ENCODE data around the gene TRPV5.
"Not testable (repeated sequence)": the region's sequence is repeated elsewhere in the genome, so short reads cannot be mapped to it uniquely, and the experiment has no call there.

TRPV5 gene

GRCh38 chr7:142933624-142934023 lies at the start of gene TRPV5:
TRPV5 (minus strand) TSS chr7:142933746; CDS start chr7:142933459, 287 bp downstream.
- no peak for DNase-seq (ENCODE audit: low read depth in 2 of 2)

DNA sequence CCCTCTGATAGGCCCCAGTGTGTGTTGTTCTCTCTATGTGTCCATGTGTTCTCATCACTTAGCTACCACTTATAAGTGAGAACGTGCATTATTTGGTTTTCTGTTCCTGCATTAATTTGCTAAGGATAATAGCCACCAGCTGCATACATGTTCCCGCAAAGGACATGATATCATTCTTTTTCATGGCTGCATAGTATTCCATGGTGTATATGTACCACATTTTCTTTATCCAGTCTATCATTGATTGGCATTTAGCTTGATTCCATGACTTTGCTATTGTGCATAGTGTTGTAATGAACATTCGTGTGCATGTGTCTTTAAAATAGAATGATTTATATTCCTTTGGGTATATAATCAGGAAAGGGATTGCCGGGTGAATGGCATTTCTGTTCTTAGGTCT lies 44.9 kb upstream of the TRPV5 start:
- not testable (repeated sequence) for DNase-seq (ENCODE audit: low read depth in 2 of 2)

GRCh38 chr7:142974626-142975025 lies 41.1 kb upstream of the TRPV5 start:
- DNase-seq (ENCODE audit: low read depth in 2 of 2), result no peak

DNA sequence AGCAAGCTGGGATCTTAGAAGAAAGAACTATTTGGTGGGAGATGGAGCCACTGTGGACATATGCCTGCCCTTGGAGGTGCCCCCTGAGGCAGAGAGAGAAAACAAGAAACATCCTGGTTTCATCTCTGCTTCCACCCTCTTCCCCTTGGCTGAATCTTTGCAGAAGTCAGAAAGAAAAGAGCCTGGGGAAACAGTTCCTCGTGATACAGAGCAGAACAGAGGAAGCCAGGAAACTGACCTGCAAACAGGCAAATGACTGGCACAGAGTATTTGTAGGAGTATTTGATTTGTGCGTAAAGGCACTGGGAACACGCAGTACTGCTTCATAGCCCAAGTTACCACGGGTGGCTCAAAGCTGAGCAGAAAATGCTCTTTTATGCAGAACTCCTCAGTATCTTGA lies 35.6 kb upstream of the TRPV5 start:
- DNase-seq (ENCODE audit: low read depth in 2 of 2), result no peak

DNA sequence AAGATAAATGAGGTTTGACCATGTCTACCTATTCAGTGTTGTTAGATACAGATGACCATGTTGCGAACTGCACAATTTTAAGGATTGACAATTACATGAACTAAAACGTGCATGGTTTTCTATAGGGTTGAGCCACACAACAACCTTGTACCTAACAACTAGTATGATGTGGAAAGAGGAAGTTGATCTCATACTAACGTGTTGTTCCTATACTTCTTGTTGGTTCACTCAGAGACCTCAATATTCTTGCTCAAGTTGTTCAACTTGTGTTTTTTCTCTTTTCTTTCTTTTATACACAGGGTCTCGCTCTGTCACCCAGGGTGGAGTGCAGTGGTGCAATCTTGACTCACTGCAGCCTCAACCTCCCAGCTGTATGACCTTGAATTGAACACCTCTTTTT lies 34.7 kb upstream of the TRPV5 start:
- no peak for DNase-seq (ENCODE audit: low read depth in 2 of 2)

DNA sequence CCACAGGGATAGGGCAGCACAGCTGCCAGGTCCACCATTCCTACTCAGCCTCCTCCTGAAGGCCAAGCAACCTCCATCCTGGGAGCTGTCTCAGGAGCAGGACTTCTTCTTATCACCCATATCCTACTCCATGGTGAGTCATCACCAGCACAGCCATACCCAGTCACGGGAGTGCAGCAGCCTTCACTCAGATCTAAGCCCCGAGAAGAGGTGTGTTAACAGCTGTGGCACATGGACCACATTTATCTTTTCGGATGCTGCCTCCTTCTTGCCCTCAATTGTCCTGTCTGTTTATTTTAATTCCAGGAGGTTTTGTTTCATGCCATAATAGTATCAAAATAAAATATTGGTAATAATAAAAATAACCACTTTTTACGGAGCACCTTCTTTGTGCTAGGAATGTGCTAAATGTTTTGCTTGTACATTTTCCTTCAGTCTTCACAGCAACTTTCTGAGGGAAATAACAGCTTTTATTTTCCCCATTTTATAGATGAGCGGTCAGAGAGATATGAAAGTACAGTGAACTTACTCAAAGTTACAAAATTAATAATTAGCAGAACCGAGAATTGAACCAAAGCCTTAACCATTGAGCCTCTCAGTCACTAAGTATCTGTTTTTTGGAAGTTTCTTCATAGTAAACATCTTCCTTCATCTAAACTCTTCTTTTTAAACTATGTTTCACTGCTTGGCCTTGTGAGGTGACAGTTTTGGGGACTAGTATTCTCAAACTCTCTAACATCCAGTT lies 31.1 kb upstream of the TRPV5 start:
- DNase-seq (ENCODE audit: low read depth in 2 of 2), result no peak

- DNase-seq (ENCODE audit: low read depth in 2 of 2), result no peak
Observed at GRCh38 chr7:142963993-142964392, 30.4 kb upstream of the TRPV5 start.

DNA sequence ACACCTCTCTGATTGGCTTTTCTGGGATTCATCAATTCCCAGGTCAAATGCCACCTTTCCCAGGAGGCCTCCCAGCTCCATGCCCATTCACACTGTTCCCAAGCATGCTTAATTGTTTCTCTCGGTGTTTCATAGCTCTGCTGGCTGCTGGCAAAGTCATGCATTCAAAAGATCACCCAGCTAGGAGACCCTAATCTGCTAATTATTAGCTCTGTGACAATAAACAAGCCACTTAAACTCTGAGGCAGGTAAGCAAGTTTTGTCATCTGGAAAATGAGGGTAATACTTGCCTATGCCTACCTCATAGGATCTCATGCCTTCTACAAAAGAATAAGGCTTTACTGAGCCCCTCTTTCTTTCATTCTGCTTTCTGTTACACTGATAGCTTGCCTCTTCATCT lies 29.4 kb upstream of the TRPV5 start:
- no peak for DNase-seq (ENCODE audit: low read depth in 2 of 2)

GRCh38 chr7:142961973-142962926 lies 28.7 kb upstream of the TRPV5 start, which contains the start of gene KEL:
KEL (minus strand) TSS chr7:142962363; CDS start chr7:142962206, 157 bp downstream.
- DNase-seq (ENCODE audit: low read depth in 2 of 2), result no peak

GRCh38 chr7:142961595-142961972 lies 28.0 kb upstream of the TRPV5 start:
- DNase-seq (ENCODE audit: low read depth in 2 of 2), result no peak

DNA sequence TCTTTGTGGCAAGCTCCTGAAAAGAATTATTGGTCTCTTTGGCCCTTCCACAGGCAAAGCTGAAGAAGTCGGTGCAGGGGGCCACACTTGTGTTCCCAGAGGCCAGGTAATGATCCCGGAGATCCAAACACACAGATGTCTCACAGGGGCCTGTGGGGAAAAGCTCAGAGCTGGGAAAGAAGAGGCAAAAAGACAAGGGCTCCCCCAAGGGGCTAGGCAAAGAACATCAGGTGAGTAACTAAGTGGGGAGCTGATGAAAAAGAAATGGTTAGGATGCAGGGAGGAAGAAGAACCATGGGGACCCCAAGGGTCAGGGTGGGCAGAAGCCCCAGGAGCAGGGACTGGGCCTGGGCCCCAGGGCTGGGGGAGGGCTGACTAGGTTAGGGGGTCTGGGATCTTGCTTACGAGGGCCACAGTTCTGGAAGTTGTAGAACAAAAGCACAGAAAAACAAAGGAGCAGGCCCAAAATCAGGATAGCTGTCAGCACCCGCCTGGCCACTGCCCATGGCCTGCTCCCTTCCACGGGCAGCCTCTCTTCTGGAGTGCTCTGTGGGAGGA lies 27.5 kb upstream of the TRPV5 start:
- no peak for DNase-seq (ENCODE audit: low read depth in 2 of 2)

GRCh38 chr7:142959202-142959601 lies 25.7 kb upstream of the TRPV5 start:
- no peak for DNase-seq (ENCODE audit: low read depth in 2 of 2)

GRCh38 chr7:142957723-142958122 lies 24.2 kb upstream of the TRPV5 start:
- no peak for DNase-seq (ENCODE audit: low read depth in 2 of 2)

DNA sequence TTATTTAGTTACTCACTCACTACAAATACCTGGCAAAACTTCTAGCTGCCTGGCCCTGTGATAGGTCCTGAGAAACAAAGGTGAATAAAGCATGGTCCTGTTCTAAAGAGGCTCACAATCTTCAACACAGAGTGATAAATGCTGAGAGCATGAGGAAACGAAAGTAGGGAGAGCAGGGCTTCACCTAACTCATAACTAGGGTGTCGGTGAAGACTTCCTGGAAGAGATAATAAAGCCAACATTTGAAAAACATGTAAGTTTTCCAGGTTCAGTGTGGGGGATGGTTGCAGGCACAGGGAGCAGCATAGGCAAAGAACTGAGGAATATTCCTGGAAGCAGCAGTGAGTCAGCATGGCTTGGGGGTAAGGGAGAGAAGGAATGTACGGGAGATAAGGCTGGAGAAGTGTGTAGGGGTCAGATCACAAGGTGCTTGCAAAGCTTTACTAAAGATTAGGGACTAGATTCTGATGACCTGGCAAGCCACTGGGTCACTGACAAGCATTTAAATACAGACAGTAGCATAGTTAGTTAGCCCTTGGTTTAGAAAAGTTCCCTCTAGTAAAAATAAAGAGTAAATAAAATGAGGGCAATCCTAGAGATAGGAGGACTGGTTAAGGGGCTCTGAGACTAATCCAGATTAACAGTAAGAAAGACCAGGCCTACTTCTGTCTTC lies 23.5 kb upstream of the TRPV5 start:
- DNase-seq (ENCODE audit: low read depth in 2 of 2), result no peak

DNA sequence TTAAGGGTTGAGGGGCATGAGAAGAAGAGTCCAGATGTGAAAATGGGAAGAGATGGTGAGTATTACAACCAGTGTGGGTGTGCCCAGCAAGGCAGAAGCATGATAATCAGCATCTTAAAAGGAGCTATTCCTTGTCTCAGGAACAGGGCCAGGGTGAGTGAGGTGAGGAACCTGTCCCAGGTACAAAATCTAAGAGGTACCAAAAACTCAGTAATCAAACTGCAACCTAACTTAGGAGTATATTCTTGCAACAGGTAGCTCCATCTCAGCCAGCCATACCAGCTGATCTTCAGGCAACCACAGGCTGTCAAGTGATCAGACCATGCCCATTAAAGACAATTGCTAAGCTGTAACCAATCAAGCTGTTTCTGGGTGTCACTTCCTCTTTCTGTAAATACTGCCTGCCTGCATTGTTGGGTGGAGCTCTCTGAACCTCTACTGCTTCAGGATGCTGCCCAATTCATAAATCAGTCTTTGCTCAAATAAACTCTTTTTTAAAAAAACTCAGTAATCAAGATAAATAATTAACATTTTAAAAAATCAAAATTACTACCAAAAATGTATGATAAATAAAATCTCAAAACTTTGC lies 21.2 kb upstream of the TRPV5 start:
- DNase-seq (ENCODE audit: low read depth in 2 of 2), result no peak

- DNase-seq (ENCODE audit: low read depth in 2 of 2), result no peak
Observed at GRCh38 chr7:142950235-142950634, 16.7 kb upstream of the TRPV5 start.

DNA sequence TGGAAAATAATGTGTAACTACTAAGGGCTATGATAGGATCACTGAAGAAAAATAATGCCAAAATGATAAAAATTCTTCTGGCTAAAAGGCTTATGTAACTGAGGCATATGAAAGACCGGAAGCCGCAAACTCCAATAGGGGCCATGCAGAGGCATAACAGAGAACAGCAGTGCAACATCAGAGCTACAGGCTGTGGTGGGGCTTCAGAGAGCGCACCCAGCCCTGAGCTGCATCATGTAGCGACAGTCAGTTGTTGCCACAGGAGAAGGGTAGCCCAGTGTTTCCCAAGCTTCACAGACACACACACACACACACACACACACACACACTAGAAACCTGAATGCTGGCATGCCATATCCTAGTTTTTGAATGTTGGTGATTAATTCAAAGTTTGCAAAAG lies 15.1 kb upstream of the TRPV5 start:
- no peak for DNase-seq (ENCODE audit: low read depth in 2 of 2)

DNA sequence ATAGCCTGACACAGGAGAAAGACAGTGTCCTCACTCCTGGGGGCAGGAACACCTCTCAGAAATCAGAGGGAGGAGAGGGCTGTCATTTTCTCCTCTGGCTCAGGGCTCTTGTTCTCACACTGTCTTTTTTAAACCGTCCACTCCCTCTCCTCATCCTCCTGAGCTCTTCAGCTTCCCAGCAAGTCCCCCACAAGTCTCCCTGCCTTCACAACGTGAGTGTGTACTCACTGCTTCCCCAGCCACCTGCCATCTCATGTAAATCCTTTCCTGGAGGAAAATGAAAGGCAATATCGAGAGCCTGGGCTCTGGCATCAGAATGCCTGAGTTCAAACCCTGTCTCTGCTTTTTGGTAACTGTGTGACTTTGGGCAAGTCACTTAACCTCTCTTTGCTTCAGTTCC lies 11.5 kb upstream of the TRPV5 start:
- DNase-seq (ENCODE audit: low read depth in 2 of 2), result no peak

- DNase-seq (ENCODE audit: low read depth in 2 of 2), result no peak
Observed at GRCh38 chr7:142943706-142944268, 10.2 kb upstream of the TRPV5 start.

GRCh38 chr7:142942746-142943145 lies 9.2 kb upstream of the TRPV5 start:
- DNase-seq (ENCODE audit: low read depth in 2 of 2), result no peak

GRCh38 chr7:142941541-142941940 lies 8.0 kb upstream of the TRPV5 start:
- DNase-seq (ENCODE audit: low read depth in 2 of 2), result no peak

Measured in stimulated activated CD4-positive, alpha-beta T cell treated with anti-CD3 and anti-CD28 coated beads, Interleukin-12 subunit alpha, Interleukin-12 subunit beta, amount 100 ng/mL, for 24 hours (primary cell).